K562 (cell line): Measurements from ENCODE around the gene IRAK2. TPM values are rescaled to one million over a fixed set of nuclear protein-coding genes. Genes with fewer than 3 reads are reported as not detected.

Experiments used
- JUN ChIP-seq, 2 experiments: sonication (generic) in 1 of 2; formaldehyde crosslinking in 1 of 2; IDR thresholded peaks; 2 replicates each; pipeline versions ENCODE4 v1.6.1 to v1.8.0; 2012 to 2022; ENCODE audit warnings: borderline replicate concordance in 2 of 2, mild to moderate bottlenecking in 2 of 2, improper control_type of control experiment in 1 of 2, low read depth in 1 of 2, low read length in 1 of 2, missing genetic modification reagents in 1 of 2
- PRDM10 ChIP-seq: fragments of 450-650 bp; IDR thresholded peaks from 2 replicates; pipeline ENCODE4 v1.6.1; 2018; ENCODE audit not compliant: partially characterized antibody
- SOX6 ChIP-seq: fragments of 450-650 bp; IDR thresholded peaks from 2 replicates; pipeline ENCODE4 v1.6.1; 2014; ENCODE audit warnings: mild to moderate bottlenecking
- ZKSCAN8 ChIP-seq: fragments of 200-800 bp; sonication (Bioruptor generic); IDR thresholded peaks from 2 replicates; pipeline ENCODE4 v1.6.1; 2016; ENCODE audit warnings: missing genetic modification characterization, missing compliant biosample characterization
- ZNF165 ChIP-seq: fragments of 250-450 bp; sonication (Bioruptor Pico); IDR thresholded peaks from 2 replicates; pipeline ENCODE4 v1.4.0; 2020; ENCODE audit warnings: borderline replicate concordance
- ZNF407 ChIP-seq: fragments of 450-650 bp; IDR thresholded peaks from 2 replicates; pipeline ENCODE4 v1.6.1; 2016; ENCODE audit warnings: low read depth
- polyA plus RNA-seq, 8 experiments: library from polyadenylated mRNA; depleted of rRNA in 4 of 8; stranded (reverse) in 5 of 8; unstranded in 3 of 8; fragments of >200 nt; fragmentation: Nextera tagmentation in 2 of 8; fragmentation: Illumina TruSeq in 1 of 8; extraction: Ambion mirVana in 2 of 8; extraction: Trizol in 1 of 8; gene quantifications; 2 replicates each; pipeline versions ENCODE4 v1.2.1 to v1.2.3, GENCODE V29; 2011 to 2014; ENCODE audit warnings: inconsistent platforms in 1 of 8, missing spikeins in 1 of 8
- total RNA-seq, 7 experiments: library from RNA; depleted of rRNA in 6 of 7; stranded (reverse); fragments of >200 nt in 6 of 7; fragmentation: Illumina TruSeq in 2 of 7; extraction: Trizol in 2 of 7; gene quantifications; 2 replicates each; pipeline versions ENCODE4 v1.2.1 to v1.2.3, GENCODE V29; 2011 to 2021; ENCODE audit warnings: low replicate concordance in 1 of 7

The IRAK2 gene
- total and polyA plus RNA-seq, 9 of the 15 experiments (the other 6 are each of a cell fraction or from before 2014, with no cell fraction given), result 0.42 to 4.4 (median 2.7) TPM

GRCh38 chr3:10173095-10173925 lies 8.6 kb downstream of the IRAK2 start (continued):
- 0 out of 2 replicates have a peak, but pooled peaks have one; percentile 18 for TF ChIP-seq ZKSCAN8 (CRISPR knock-in tag)
- no peak for TF ChIP-seq PRDM10
- no peak for TF ChIP-seq SOX6
- peak; percentile 94 for TF ChIP-seq JUN (IDR thresholded peaks at IDR 0.05; ENCODE audit: borderline replicate concordance, low read depth, low read length)
- peak; percentile 48; the same call in 1 of the 2 replicates for TF ChIP-seq JUN (CRISPR knock-in tag; IDR thresholded peaks at IDR 0.05; ENCODE audit: borderline replicate concordance)
- TF ChIP-seq ZNF407, result no peak
- no peak for TF ChIP-seq ZNF165 (CRISPR knock-in tag)
